Subcutaneous abdominal adipose tissue (tissue), 5 donors: ENCODE data around the gene KIZ.

Experiments
- H3K27ac ChIP-seq: one replicate; pipeline ENCODE4 v1.7.0; 2013; ENCODE audit warnings: low read depth, mild to moderate bottlenecking, inconsistent platforms, low read length, moderate library complexity
- H3K27me3 ChIP-seq, 5 donors: one replicate each; pipeline ENCODE4 v1.7.0; 2013; ENCODE audit warnings: low read length in 5 of 5, inconsistent platforms in 1 of 5; ENCODE audit not compliant: control insufficient read depth in 5 of 5, insufficient read depth in 4 of 5
- H3K36me3 ChIP-seq, 5 donors: one replicate each; pipeline ENCODE4 v1.7.0; 2013; ENCODE audit warnings: low read length in 5 of 5; ENCODE audit not compliant: control insufficient read depth in 5 of 5, insufficient read depth in 5 of 5
- H3K4me1 ChIP-seq, 5 donors: one replicate each; pipeline ENCODE4 v1.7.0; 2013; ENCODE audit warnings: low read length in 5 of 5, mild to moderate bottlenecking in 3 of 5, moderate library complexity in 1 of 5; ENCODE audit not compliant: control insufficient read depth in 5 of 5, insufficient read depth in 5 of 5
- H3K4me3 ChIP-seq, 5 donors: one replicate each; pipeline ENCODE4 v1.7.0; 2013; ENCODE audit warnings: low read length in 5 of 5, low read depth in 1 of 5
- H3K9ac ChIP-seq, 5 donors: one replicate each; pipeline ENCODE4 v1.7.0; 2013; ENCODE audit warnings: low read length in 5 of 5, mild to moderate bottlenecking in 4 of 5, moderate library complexity in 3 of 5
- H3K9me3 ChIP-seq, 5 donors: one replicate each; pipeline ENCODE4 v1.7.0; 2013; ENCODE audit warnings: low read length in 5 of 5; ENCODE audit not compliant: control insufficient read depth in 5 of 5
- donor health status: healthy.
- donor health status: healthy.
- donor health status: healthy.
- donor health status: healthy.
- donor health status: healthy.

The KIZ gene

GRCh38 chr20:21118782-21119181, 7.1 kb upstream of the KIZ start:
- Histone ChIP-seq H3K4me1 (no peaks in the 10 kb centered on the region), H3K27me3 (peaks cover 0 to 8% (median 6%) of the 10 kb centered on the region in 5 donors), H3K4me3 (no peak overlapping the region)

GRCh38 chr20:21124190-21124589, 1.7 kb upstream of the KIZ start:
- Histone ChIP-seq H3K9me3 (no peaks in the 10 kb centered on the region), H3K9ac (no peak overlapping the region), H3K4me3 (no peak overlapping the region), H3K27ac (no peak overlapping the region), H3K4me1 (peaks cover 0 to 21% (median 15%) of the 10 kb centered on the region in 5 donors), H3K36me3 (no peaks in the 10 kb centered on the region), H3K27me3 (peaks cover 0 to under 1% (median 0%) of the 10 kb centered on the region in 5 donors)

More at GRCh38 chr20:21118782-21119181, 7.1 kb upstream of the KIZ start:
- Histone ChIP-seq H3K9me3 (no peaks in the 10 kb centered on the region), H3K36me3 (no peaks in the 10 kb centered on the region), H3K9ac (no peak overlapping the region), H3K27ac (no peak overlapping the region)

GRCh38 chr20:21125072-21125848, 622 bp upstream of the KIZ start:
- peaks cover 0 to 21% (median 15%) of the 10 kb centered on the region in 5 donors for H3K4me1 ChIP-seq
- H3K27ac ChIP-seq, result peak overlapping the region; percentile 4
- peak overlapping the region; percentile 13 to 87 (median 69) for H3K9ac ChIP-seq
- H3K36me3 ChIP-seq, result no peaks in the 10 kb centered on the region
- no peaks in the 10 kb centered on the region for H3K9me3 ChIP-seq
- H3K27me3 ChIP-seq, result no peaks in the 10 kb centered on the region
- H3K4me3 ChIP-seq, result peak overlapping the region; percentile 69 to 92 (median 83)

GRCh38 chr20:21126581-21126870, 644 bp downstream of the KIZ start:
- Histone ChIP-seq H3K4me1 (peaks cover 0 to 21% (median 15%) of the 10 kb centered on the region in 5 donors), H3K9ac (peak overlapping the region; percentile 71 to 91 (median 81)), H3K27me3 (no peaks in the 10 kb centered on the region), H3K9me3 (no peaks in the 10 kb centered on the region), H3K4me3 (peak overlapping the region; percentile 69 to 92 (median 87)), H3K36me3 (peaks cover 0 to 2% (median under 1%) of the 10 kb centered on the region in 5 donors), H3K27ac (peak overlapping the region; percentile 65)

GRCh38 chr20:21127201-21127981, 1.5 kb downstream of the KIZ start:
- Histone ChIP-seq H3K9me3 (no peaks in the 10 kb centered on the region), H3K9ac (peak overlapping the region in 4 of 5 donors; percentile 26 to 88 (median 76)), H3K4me3 (peak overlapping the region in 4 of 5 donors; percentile 83 to 92 (median 88))

GRCh38 chr20:21129861-21130260, 4.0 kb downstream of the KIZ start:
- peaks cover 0 to 12% (median 10%) of the 10 kb centered on the region in 5 donors for H3K36me3 ChIP-seq
- H3K27me3 ChIP-seq, result no peaks in the 10 kb centered on the region
- peaks cover 0 to 21% (median 15%) of the 10 kb centered on the region in 5 donors for H3K4me1 ChIP-seq
- no peaks in the 10 kb centered on the region for H3K9me3 ChIP-seq
- no peak overlapping the region for H3K9ac ChIP-seq
- no peak overlapping the region for H3K4me3 ChIP-seq
- no peak overlapping the region for H3K27ac ChIP-seq

More at GRCh38 chr20:21127201-21127981, 1.5 kb downstream of the KIZ start:
- peaks cover 0 to 21% (median 15%) of the 10 kb centered on the region in 5 donors for H3K4me1 ChIP-seq
- H3K36me3 ChIP-seq, result peaks cover 0 to 4% (median 2%) of the 10 kb centered on the region in 5 donors
- H3K27ac ChIP-seq, result no peak overlapping the region
- H3K27me3 ChIP-seq, result no peaks in the 10 kb centered on the region

GRCh38 chr20:21133404-21133803, 7.5 kb downstream of the KIZ start:
- Histone ChIP-seq H3K9ac (no peak overlapping the region), H3K27me3 (no peaks in the 10 kb centered on the region), H3K4me1 (no peaks in the 10 kb centered on the region), H3K27ac (no peak overlapping the region), H3K36me3 (peaks cover 3 to 27% (median 15%) of the 10 kb centered on the region in 5 donors), H3K9me3 (no peaks in the 10 kb centered on the region), H3K4me3 (no peak overlapping the region)

- no peaks in the 10 kb centered on the region for H3K4me1 ChIP-seq
- H3K27ac ChIP-seq, result no peak overlapping the region
- H3K9ac ChIP-seq, result no peak overlapping the region
- H3K4me3 ChIP-seq, result no peak overlapping the region
- no peaks in the 10 kb centered on the region for H3K27me3 ChIP-seq
- peaks cover 5 to 27% (median 15%) of the 10 kb centered on the region in 5 donors for H3K36me3 ChIP-seq
- no peaks in the 10 kb centered on the region for H3K9me3 ChIP-seq
Measured at GRCh38 chr20:21133917-21134622, 8.2 kb downstream of the KIZ start.

- H3K36me3 ChIP-seq, result peaks cover 5 to 31% (median 17%) of the 10 kb centered on the region in 5 donors
- no peak overlapping the region for H3K4me3 ChIP-seq
- no peak overlapping the region for H3K27ac ChIP-seq
- H3K4me1 ChIP-seq, result no peaks in the 10 kb centered on the region
- H3K9me3 ChIP-seq, result no peaks in the 10 kb centered on the region
- no peak overlapping the region for H3K9ac ChIP-seq
- no peaks in the 10 kb centered on the region for H3K27me3 ChIP-seq
Measured at GRCh38 chr20:21134883-21135493, 9.1 kb downstream of the KIZ start.
